ENCODE data around the gene TM4SF18. TPM values are rescaled to one million over a fixed set of nuclear protein-coding genes. Genes with fewer than 3 reads are reported as not detected.

TM4SF18 gene
- total and polyA plus RNA-seq, 8 donors = 2.4 to 10.6 (median 3.9) TPM

GRCh38 chr3:149362366-149362765 is 28.9 kb upstream of the TM4SF18 start:
- Histone ChIP-seq H3K27ac (no peak overlapping the region), H3K27me3 (no peaks in the 10 kb centered on the region), H3K9me3 (no peaks in the 10 kb centered on the region), H3K36me3 (no peaks in the 10 kb centered on the region), H3K4me3 (no peak overlapping the region), H3K4me1 (peaks cover 5 to 18% (median 17%) of the 10 kb centered on the region in 3 donors)
- WGBS, 2 donors = 89 to 90% methylated on average over 5 of the region's 5 CpGs
- no peak for FAIRE-seq
- DNase-seq = no peak
- no peak for TF ChIP-seq CTCF (IDR thresholded peaks at IDR 0.05)
- intact Hi-C loops (cut with DNase I) = no loop called here
- ATAC-seq = no peak

GRCh38 chr3:149356630-149357029 is 23.2 kb upstream of the TM4SF18 start:
- intact Hi-C loops (cut with DNase I) = no loop called here
- WGBS, 2 donors = 31 to 46% methylated on average over 4 of the region's 4 CpGs
- Histone ChIP-seq H3K27ac (peak overlapping the region; percentile 69 to 89 (median 78)), H3K27me3 (no peaks in the 10 kb centered on the region), H3K36me3 (no peaks in the 10 kb centered on the region), H3K4me3 (no peak overlapping the region), H3K4me1 (peaks cover 45 to 55% (median 48%) of the 10 kb centered on the region in 3 donors), H3K9me3 (no peaks in the 10 kb centered on the region)
- no peak for DNase-seq
- no peak for TF ChIP-seq CTCF (IDR thresholded peaks at IDR 0.05)
- FAIRE-seq = no peak
- peak in 3 of 4 donors; percentile 2 to 46 (median 5) for ATAC-seq

GRCh38 chr3:149356044-149356592 is 22.7 kb upstream of the TM4SF18 start:
- no peak for FAIRE-seq
- DNase-seq = peak in 3 of 6 donors; percentile 50 to 57 (median 51)
- peak; percentile 80 to 90 (median 84) for ATAC-seq
- TF ChIP-seq CTCF (IDR thresholded peaks at IDR 0.05) = no peak
- intact Hi-C loops (cut with DNase I) = no loop called here
- Histone ChIP-seq H3K4me1 (peaks cover 45 to 55% (median 51%) of the 10 kb centered on the region in 3 donors), H3K36me3 (no peaks in the 10 kb centered on the region), H3K9me3 (no peaks in the 10 kb centered on the region), H3K27ac (peak overlapping the region; percentile 69 to 89 (median 78)), H3K4me3 (no peak overlapping the region), H3K27me3 (no peaks in the 10 kb centered on the region)
- WGBS, 2 donors = 15 to 16% methylated on average over 6 of the region's 6 CpGs

GRCh38 chr3:149353581-149354184 is 20.2 kb upstream of the TM4SF18 start:
- intact Hi-C loops (cut with DNase I) = no loop called here
- Histone ChIP-seq H3K4me3 (no peak overlapping the region), H3K27me3 (no peaks in the 10 kb centered on the region), H3K9me3 (no peaks in the 10 kb centered on the region), H3K4me1 (peaks cover 45 to 55% (median 51%) of the 10 kb centered on the region in 3 donors), H3K36me3 (no peaks in the 10 kb centered on the region), H3K27ac (peak overlapping the region in 2 of 4 donors; percentile 85 to 89)
- WGBS, 2 donors = 16 to 30% methylated on average over 1 of the region's 1 CpG
- TF ChIP-seq CTCF (IDR thresholded peaks at IDR 0.05) = no peak
- ATAC-seq = no peak
- DNase-seq = no peak
- FAIRE-seq = no peak

GRCh38 chr3:149352556-149352955 is 19.1 kb upstream of the TM4SF18 start:
- H3K9me3 ChIP-seq = no peaks in the 10 kb centered on the region
- FAIRE-seq = no peak
- H3K4me3 ChIP-seq = no peak overlapping the region
- peak overlapping the region in 1 of 4 donors; percentile 85 for H3K27ac ChIP-seq
- TF ChIP-seq CTCF (IDR thresholded peaks at IDR 0.05) = peak; percentile 32 to 59 (median 48)
- no peaks in the 10 kb centered on the region for H3K36me3 ChIP-seq
- no peaks in the 10 kb centered on the region for H3K27me3 ChIP-seq
- peaks cover 37 to 48% (median 47%) of the 10 kb centered on the region in 3 donors for H3K4me1 ChIP-seq
- 45 to 46% methylated on average over 7 of the region's 7 CpGs for WGBS, 2 donors
- peak; percentile 51 to 85 (median 66) for DNase-seq
- intact Hi-C loops (cut with DNase I) = no loop called here
- peak; percentile 71 to 86 (median 78) for ATAC-seq
